Peyer's patch (tissue), 4 donors: ENCODE measurements around the gene RBM41.

Experiments
- POLR2A ChIP-seq, 2 donors: fragments of 450-650 bp; IDR thresholded peaks; one replicate each; pipeline ENCODE4 v1.5.1; 2017; ENCODE audit warnings: antibody characterized with exemption in 2 of 2, mild to moderate bottlenecking in 2 of 2, moderate library complexity in 2 of 2
- TF ChIP-seq, protein P1 (sequence below), 6 experiments: fragments of 450-650 bp in 4 of 6; fragments of 200-600 bp in 2 of 6; sonication (generic) in 1 of 6; IDR thresholded peaks; one replicate each; pipeline ENCODE4 v1.5.1; 2017 to 2019; ENCODE audit warnings: antibody characterized with exemption in 6 of 6, mild to moderate bottlenecking in 3 of 6, moderate library complexity in 1 of 6

GRCh38 chrX:107123750-107124149 lies 5.1 kb upstream of the RBM41 start:
- TF ChIP-seq, protein P1, sequence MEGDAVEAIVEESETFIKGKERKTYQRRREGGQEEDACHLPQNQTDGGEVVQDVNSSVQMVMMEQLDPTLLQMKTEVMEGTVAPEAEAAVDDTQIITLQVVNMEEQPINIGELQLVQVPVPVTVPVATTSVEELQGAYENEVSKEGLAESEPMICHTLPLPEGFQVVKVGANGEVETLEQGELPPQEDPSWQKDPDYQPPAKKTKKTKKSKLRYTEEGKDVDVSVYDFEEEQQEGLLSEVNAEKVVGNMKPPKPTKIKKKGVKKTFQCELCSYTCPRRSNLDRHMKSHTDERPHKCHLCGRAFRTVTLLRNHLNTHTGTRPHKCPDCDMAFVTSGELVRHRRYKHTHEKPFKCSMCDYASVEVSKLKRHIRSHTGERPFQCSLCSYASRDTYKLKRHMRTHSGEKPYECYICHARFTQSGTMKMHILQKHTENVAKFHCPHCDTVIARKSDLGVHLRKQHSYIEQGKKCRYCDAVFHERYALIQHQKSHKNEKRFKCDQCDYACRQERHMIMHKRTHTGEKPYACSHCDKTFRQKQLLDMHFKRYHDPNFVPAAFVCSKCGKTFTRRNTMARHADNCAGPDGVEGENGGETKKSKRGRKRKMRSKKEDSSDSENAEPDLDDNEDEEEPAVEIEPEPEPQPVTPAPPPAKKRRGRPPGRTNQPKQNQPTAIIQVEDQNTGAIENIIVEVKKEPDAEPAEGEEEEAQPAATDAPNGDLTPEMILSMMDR (IDR thresholded peaks at IDR 0.05) = no peak
- no peak for TF ChIP-seq POLR2A (IDR thresholded peaks at IDR 0.05)
